Skeletal muscle satellite cell (primary cell): ENCODE results near the gene SMTNL2.

ENCODE experiments used
- H3K27me3 ChIP-seq: 2 replicates; pipeline ENCODE4 v1.7.0; 2013; ENCODE audit warnings: low read length; ENCODE audit not compliant: control insufficient read depth, insufficient read depth
- H3K36me3 ChIP-seq: 2 replicates; pipeline ENCODE4 v1.7.0; 2013; ENCODE audit warnings: mild to moderate bottlenecking, control low read depth, low read length; ENCODE audit not compliant: insufficient read depth
- H3K4me1 ChIP-seq: 2 replicates; pipeline ENCODE4 v1.7.0; 2013; ENCODE audit warnings: low read length; ENCODE audit not compliant: control insufficient read depth, insufficient read depth
- H3K4me2 ChIP-seq: 2 replicates; pipeline ENCODE4 v1.7.0; 2013; ENCODE audit warnings: mild to moderate bottlenecking, low read length
- H3K4me3 ChIP-seq: 2 replicates; pipeline ENCODE4 v1.7.0; 2013; ENCODE audit warnings: low read length
- H3K9ac ChIP-seq: 2 replicates; pipeline ENCODE4 v1.7.0; 2013; ENCODE audit warnings: mild to moderate bottlenecking, low read depth, low read length, moderate library complexity
- H3K9me3 ChIP-seq: replicated peaks from 2 replicates; pipeline ENCODE4 v1.7.0; 2013; ENCODE audit warnings: mild to moderate bottlenecking, control low read depth, low read length

Gene SMTNL2

DNA sequence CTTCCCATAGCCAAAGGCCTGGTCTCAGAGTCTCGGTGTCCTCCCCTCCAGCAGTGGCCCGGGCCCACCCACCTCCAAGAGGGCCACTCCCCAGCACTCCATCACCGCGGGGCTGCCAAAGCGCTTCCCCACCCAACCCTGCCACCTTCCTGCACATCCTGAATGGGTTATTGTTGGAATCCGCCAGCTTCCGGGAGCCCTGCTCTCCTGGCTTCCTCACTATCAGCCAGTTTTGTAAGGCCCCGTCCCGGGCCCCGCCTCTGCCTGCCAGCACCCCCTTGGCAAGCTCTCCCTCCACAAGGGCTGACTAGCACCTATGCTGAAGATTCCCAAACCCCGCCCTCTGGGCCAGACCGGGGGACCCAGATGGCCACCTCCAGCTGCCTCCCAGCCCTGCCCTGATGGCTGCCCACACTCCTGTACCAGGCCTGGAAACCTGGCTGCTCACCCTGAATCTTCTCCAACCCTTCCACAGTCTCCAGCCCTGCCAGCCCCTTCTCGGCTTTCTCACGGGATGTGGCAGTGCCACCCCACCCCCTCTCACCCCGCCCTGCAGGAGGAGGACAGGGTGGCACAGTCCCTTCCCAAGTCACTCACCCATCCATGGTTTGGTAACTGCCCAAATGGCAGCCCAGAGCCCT, 43.5 kb upstream of the SMTNL2 start:
- peaks cover 55% of the 10 kb centered on the region for H3K36me3 ChIP-seq
- no peaks in the 10 kb centered on the region for H3K4me1 ChIP-seq
- no peak overlapping the region for H3K9ac ChIP-seq

DNA sequence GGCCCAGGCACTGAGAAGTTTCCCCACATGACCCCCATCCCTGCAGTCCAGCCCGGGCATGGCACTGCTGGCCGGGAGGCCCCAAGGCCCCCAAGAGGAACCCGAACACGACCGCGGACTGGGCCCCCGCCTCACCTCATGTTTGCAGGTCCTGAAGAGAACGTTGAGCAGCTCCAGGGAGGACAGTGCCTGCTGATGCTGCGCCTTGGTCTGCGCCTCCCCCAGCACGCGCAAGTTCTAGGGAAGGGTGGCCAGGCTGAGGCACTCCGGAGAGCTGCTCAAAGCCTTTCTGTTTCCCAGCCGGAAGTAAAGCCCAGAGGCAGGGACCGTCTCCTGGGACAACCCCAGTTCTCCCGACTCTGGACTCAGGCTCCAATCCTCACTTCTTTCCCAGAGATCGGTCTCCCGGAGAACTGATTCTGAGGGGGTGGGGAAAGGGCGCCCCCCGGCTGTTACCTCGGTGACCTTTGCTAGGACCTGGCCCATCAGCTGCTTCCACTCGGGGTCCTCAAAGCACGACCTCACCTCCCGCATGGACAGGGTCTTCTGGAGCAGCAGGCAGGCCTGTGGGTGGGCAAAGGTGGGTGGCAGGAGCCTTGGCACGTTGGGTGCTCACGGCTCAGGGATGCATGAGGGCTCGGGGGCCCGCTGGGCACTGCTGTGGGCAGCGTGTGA, 42.9 kb upstream of the SMTNL2 start:
- Histone ChIP-seq H3K4me1 (no peaks in the 10 kb centered on the region), H3K9me3 (no peaks in the 10 kb centered on the region), H3K4me3 (no peak overlapping the region), H3K36me3 (peaks cover 59% of the 10 kb centered on the region), H3K9ac (no peak overlapping the region), H3K4me2 (no peak overlapping the region), H3K27me3 (no peaks in the 10 kb centered on the region)

More for the DNA sequence above, 43.5 kb upstream of the SMTNL2 start:
- H3K4me2 ChIP-seq = no peak overlapping the region
- no peak overlapping the region for H3K4me3 ChIP-seq
- H3K9me3 ChIP-seq = no peaks in the 10 kb centered on the region
- no peaks in the 10 kb centered on the region for H3K27me3 ChIP-seq

DNA sequence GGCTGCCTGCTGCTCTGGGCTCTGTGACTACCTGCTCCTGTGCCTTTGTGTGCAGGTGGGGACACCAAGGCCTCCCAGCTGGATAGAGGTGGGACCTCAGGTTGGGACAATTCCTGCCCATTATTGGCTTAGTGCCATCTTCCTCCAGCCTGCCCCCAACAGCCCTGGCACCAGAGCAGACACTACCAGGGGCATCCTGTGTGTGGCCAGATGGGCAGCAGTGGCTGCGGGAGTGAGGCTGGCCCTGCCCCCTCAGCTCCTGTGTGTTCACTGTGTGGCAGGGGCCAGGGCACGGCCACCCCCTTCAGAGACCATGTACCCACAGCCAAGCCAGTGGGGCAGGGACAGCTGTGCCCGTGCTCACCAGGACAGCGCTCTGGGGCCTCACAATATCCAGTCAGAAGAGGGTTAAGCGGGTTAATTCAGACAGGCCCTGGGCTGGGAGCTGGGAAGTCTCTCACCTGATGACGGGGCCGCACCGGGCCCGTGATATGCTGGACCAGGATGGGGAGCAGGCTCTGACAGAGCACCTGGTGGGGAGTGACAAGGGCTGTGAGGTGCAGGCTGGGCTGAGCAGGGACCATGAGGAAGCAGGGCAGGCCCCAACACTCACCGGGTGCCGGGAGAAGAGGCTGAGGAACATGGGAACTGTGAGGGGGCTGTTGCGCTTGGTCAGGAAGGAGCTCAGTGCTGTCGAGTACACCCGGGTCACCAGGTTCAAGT, 42.2 kb upstream of the SMTNL2 start:
- H3K4me2 ChIP-seq = no peak overlapping the region
- H3K9ac ChIP-seq = no peak overlapping the region
- no peaks in the 10 kb centered on the region for H3K27me3 ChIP-seq
- no peaks in the 10 kb centered on the region for H3K4me1 ChIP-seq
- no peaks in the 10 kb centered on the region for H3K9me3 ChIP-seq
- peaks cover 63% of the 10 kb centered on the region for H3K36me3 ChIP-seq
- no peak overlapping the region for H3K4me3 ChIP-seq

DNA sequence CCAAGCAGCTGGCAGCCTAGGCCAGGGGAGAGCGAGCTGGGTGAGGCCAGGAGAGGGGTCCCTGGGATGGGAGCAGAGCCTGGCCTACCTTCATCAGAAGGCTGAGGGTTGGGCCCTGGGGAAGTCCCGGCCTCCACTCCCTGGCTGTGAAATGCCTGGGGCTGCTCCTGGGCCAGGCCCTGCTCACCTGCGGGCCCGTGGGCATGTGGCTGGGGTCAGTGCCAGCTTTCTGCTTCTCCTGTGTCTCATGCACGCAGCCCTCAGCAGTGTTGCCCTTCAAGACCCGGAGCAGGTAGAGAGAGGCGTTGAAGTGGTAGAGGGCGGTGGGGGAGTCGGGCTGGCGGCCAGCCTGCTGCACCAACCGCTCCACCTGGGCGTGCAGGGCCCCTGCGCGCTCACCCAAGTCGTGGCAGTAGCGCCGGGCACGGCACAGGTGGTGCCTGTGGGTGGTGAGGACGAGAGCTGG, 41.6 kb upstream of the SMTNL2 start:
- Histone ChIP-seq H3K9me3 (no peaks in the 10 kb centered on the region), H3K27me3 (no peaks in the 10 kb centered on the region), H3K4me1 (no peaks in the 10 kb centered on the region), H3K36me3 (peaks cover 65% of the 10 kb centered on the region), H3K4me3 (no peak overlapping the region), H3K4me2 (no peak overlapping the region), H3K9ac (no peak overlapping the region)

DNA sequence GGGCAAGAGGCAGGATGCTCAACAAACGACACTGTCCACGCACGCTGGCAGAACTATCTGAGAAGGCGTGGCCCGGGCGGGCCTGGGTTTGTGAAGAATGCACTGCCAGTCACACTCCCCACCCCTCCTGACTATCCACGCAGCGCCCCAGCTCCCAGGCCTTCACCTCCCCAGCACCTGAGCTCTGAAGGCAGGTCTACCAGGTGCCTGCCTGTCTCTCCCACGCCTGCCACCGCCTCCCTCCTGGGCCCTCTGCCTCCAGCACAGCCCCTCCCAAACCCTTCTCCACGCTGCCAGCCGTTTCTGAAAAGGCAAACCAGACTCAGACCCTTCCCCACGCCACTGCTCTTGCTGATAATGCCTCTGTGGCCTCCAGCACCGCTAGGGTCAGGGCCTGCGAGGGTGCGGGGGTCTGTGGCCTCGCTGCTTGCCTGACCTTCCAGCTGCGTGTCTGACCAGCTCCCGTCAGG, 40.7 kb upstream of the SMTNL2 start:
- Histone ChIP-seq H3K4me3 (no peak overlapping the region), H3K27me3 (no peaks in the 10 kb centered on the region), H3K36me3 (peaks cover 71% of the 10 kb centered on the region), H3K9me3 (no peaks in the 10 kb centered on the region), H3K9ac (no peak overlapping the region), H3K4me1 (no peaks in the 10 kb centered on the region), H3K4me2 (no peak overlapping the region)

DNA sequence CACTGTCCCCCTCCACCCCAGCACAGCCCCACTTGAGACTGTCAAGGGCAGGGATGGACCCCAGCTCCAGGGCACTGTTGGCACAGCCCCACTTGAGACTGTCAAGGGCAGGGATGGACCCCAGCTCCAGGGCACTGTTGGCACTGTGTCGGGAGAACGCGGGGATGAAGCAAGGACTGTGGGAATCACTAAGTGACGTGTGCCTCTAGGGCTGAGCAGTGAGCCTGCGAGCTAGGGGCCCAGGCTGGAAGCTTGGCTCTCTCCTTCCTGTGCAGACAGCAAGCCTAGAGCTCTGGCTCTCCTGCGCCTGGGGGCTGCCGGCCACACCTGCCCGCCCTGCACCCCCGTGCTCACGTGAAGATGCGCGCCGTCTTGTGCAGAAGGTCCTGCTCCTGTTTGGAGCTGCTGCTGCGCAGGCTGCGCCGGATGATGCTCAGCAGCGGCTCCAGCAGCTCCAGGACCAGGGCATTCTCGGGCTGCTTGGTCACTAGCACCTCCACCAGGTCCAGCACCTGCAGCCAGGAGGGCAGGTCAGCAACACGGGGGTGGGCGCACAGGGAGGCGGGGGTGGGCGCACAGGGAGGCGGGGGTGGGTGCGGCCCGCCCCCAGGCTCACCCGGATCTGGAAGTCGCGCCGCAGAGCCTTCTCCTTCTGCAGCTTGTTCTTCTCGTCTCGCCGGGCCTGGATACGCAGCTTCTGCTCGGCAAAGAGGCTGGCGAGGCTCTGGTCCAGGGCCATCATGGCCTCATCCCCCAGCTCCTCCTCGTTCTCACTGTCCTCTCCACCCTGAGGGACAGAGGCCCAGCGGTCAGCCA, 40.0 kb upstream of the SMTNL2 start:
- Histone ChIP-seq H3K9ac (no peak overlapping the region), H3K4me2 (no peak overlapping the region), H3K9me3 (no peaks in the 10 kb centered on the region), H3K4me3 (no peak overlapping the region), H3K27me3 (no peaks in the 10 kb centered on the region), H3K4me1 (no peaks in the 10 kb centered on the region), H3K36me3 (peaks cover 74% of the 10 kb centered on the region)

DNA sequence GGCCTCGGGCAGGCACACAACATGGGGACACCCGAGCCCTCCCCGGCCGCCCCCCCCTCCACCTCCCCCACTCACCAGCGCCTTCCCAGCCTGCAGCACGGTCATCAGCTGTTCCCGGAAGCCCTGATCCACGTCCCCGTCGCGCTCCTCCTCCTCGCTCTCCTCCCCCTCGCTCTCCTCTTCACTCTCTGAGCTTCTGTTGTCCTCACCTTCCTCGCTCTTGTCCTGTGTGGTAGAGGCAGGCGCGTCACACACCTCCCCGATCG, 39.4 kb upstream of the SMTNL2 start:
- peaks cover 71% of the 10 kb centered on the region for H3K36me3 ChIP-seq
- H3K4me3 ChIP-seq = no peak overlapping the region
- H3K4me1 ChIP-seq = no peaks in the 10 kb centered on the region
- no peak overlapping the region for H3K4me2 ChIP-seq
- no peaks in the 10 kb centered on the region for H3K27me3 ChIP-seq
- no peaks in the 10 kb centered on the region for H3K9me3 ChIP-seq
- no peak overlapping the region for H3K9ac ChIP-seq

DNA sequence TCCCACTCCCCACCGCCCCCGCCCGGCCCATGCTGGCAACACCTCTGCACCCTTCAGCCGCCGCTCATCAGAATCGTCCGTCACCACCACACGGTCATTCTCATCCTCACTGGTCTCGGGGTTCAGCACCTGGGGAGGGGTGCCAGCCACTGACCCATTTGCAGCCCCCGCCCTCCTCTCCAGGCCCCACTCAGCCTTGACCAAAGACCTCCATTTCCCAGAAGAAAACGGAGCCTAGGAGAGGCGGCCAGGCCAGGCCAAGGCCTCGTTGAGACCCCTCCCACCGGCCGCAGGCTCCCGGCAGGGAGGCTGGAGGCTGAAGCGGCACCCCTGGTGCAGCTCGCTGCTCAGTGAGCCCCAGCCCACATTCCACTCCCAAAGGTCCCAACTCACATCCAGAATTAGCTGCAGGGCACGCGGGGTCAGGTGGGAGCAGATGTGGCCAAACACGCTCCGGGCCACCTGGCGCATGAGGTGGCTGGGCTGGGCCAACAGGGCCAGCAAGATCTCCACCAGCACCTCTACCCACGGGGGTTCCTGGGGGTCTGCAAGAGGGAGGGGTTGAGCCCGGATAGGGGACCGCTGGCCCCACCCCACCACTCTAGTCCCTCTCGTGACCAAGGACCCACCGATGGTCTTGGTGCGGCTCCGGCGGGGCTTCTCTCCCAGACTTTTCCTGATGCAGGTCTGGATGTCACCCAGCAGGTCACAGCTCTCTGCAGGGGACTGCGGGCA, 38.9 kb upstream of the SMTNL2 start:
- Histone ChIP-seq H3K4me3 (no peak overlapping the region), H3K4me2 (no peak overlapping the region), H3K27me3 (no peaks in the 10 kb centered on the region), H3K36me3 (peaks cover 71% of the 10 kb centered on the region), H3K9me3 (no peaks in the 10 kb centered on the region), H3K4me1 (no peaks in the 10 kb centered on the region), H3K9ac (no peak overlapping the region)

DNA sequence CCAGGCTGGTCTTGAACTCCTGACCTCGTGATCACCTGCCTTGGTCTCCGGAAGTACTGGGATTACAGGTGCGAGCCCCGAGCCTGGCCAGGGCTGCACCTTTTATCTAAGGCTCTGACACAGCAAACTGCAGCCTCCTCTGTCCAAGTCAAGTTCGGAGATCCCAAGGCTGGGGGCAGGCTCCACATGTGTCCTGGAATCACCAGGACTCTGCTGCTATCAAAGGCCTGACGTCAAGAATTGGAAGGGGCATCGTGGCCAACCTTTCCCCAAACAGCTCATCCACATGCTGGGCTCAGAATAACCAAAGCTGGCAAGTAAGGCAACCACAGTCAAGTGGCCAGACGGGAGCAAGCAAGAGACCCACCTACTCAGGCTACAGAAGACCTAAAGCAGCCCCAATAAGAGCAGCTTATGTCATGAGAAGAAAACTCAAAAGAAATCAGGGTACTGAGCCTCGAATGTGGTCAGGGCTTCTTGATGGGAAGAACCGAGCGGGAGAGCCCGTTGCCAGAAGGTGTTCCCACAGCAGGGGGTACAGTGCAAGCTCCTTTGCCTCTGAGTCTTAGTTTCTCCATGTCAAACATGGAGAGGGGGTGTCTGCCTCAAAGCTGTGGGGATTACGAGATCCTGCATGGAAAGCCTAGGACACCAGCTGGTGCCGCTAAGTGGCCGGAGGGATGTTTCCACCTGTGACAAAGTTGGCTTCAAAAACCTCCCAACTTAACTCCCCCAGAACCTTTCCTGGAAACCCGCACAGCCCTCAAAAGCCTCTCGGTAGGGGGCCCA, 37.0 kb upstream of the SMTNL2 start:
- H3K9ac ChIP-seq = no peak overlapping the region
- H3K4me2 ChIP-seq = no peak overlapping the region
- H3K9me3 ChIP-seq = no peaks in the 10 kb centered on the region
- no peaks in the 10 kb centered on the region for H3K27me3 ChIP-seq
- peaks cover 71% of the 10 kb centered on the region for H3K36me3 ChIP-seq
- no peak overlapping the region for H3K4me3 ChIP-seq
- no peaks in the 10 kb centered on the region for H3K4me1 ChIP-seq

DNA sequence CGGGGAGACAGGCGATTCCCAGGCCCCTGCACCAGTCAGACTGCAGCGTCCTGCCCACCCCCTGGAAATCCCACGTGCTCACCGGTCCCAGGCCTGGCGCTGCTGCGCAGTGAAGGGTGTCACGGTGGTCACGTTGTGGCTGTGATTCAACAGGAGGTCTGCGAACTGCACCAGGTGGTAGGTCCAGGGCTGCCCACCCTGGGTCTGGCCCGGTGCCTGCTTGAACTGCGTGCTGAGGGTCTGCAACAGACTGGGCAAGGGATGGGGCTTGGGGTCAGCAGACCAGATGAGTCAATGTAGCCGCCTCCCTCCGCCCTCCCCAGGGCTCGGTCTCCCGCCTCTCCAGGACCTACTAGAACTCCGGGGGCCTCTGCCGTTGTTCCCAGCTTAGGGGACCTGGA, 36.3 kb upstream of the SMTNL2 start:
- Histone ChIP-seq H3K4me1 (no peaks in the 10 kb centered on the region), H3K27me3 (no peaks in the 10 kb centered on the region), H3K36me3 (peaks cover 70% of the 10 kb centered on the region), H3K4me2 (no peak overlapping the region), H3K9ac (no peak overlapping the region), H3K9me3 (no peaks in the 10 kb centered on the region), H3K4me3 (no peak overlapping the region)
